Endothelial cell of umbilical vein (primary cell): Measurements from ENCODE around the gene AQP1. TPM values are rescaled to one million over a fixed set of nuclear protein-coding genes. Genes with fewer than 3 reads are reported as not detected.

Experiments
- BruUV-seq: library from RNA; stranded (reverse); fragments of 400-500 nt; replicated peaks from 2 replicates; lab custom pipeline; 2021; lab: Mats Ljungman, UMichigan
- CTCF ChIA-PET: fragments of 300-600, 350-600 bp; sonication (Branson Sonifier 250); formaldehyde crosslinking; loops from one replicate; lab custom pipeline; 2021; ENCODE audit warnings: antibody characterized with exemption, inconsistent platforms; lab: Charles Lee
- POLR2A ChIA-PET: fragments of 300-600, 350-600 bp; sonication (Branson Sonifier 250); formaldehyde crosslinking; loops from one replicate; lab custom pipeline; 2021; ENCODE audit warnings: antibody characterized with exemption, inconsistent platforms; lab: Charles Lee
- DNase-seq: peaks from one replicate; pipeline ENCODE4 v3.0.0-alpha.2; 2011; ENCODE audit warnings: low read depth, low spot score
- FAIRE-seq: peaks from 2 replicates; lab custom pipeline; 2011; peaks lifted over from hg19 to GRCh38; lab: Jason Lieb, UNC
- H2AFZ ChIP-seq: 2 replicates; pipeline ENCODE4 v1.6.0; 2012; ENCODE audit warnings: low read depth, low read length, control low read depth, inconsistent platforms
- H3K27ac ChIP-seq: 2 replicates; pipeline ENCODE4 v1.5.1; 2011; ENCODE audit warnings: low read depth, mild to moderate bottlenecking, control low read depth, low read length, moderate library complexity; ENCODE audit not compliant: insufficient read depth
- H3K27me3 ChIP-seq, 2 experiments: 2 replicates each; pipeline versions ENCODE4 v1.6.0 to v1.6.1; 2011; ENCODE audit warnings: low read length in 2 of 2, mixed read lengths in 1 of 2; ENCODE audit not compliant: control insufficient read depth in 2 of 2, insufficient read depth in 2 of 2
- H3K36me3 ChIP-seq, 2 experiments: 2 replicates in 1 of 2; 3 replicates in 1 of 2; pipeline ENCODE4 v1.5.1; 2011; ENCODE audit warnings: low read length in 2 of 2, mild to moderate bottlenecking in 1 of 2, moderate library complexity in 1 of 2; ENCODE audit not compliant: control insufficient read depth in 2 of 2, insufficient read depth in 2 of 2; ENCODE audit errors: extremely low read depth in 1 of 2
- H3K4me1 ChIP-seq: 3 replicates; pipeline ENCODE4 v1.5.1; 2011; ENCODE audit warnings: mild to moderate bottlenecking, low read length; ENCODE audit not compliant: control insufficient read depth, insufficient read depth; ENCODE audit errors: extremely low read depth
- H3K4me2 ChIP-seq: 2 replicates; pipeline ENCODE4 v1.6.1; 2011; ENCODE audit warnings: low read length, control low read depth, mixed read lengths; ENCODE audit not compliant: insufficient read depth
- H3K4me3 ChIP-seq, 3 experiments: fragments of 200-600 bp in 1 of 3; sonication (generic), shearing (Covaris generic) in 1 of 3; replicated peaks in 1 of 3; 2 replicates each; pipeline ENCODE4 v1.5.1; 2011 to 2016; ENCODE audit warnings: control low read depth in 3 of 3, low read length in 3 of 3, mild to moderate bottlenecking in 2 of 3, inconsistent platforms in 1 of 3, low read depth in 1 of 3, moderate library complexity in 1 of 3; ENCODE audit not compliant: insufficient read depth in 1 of 3
- H3K79me2 ChIP-seq: 2 replicates; pipeline ENCODE4 v1.6.0; 2012; ENCODE audit warnings: low read length, inconsistent platforms; ENCODE audit not compliant: control insufficient read depth, insufficient read depth
- H3K9ac ChIP-seq: replicated peaks from 2 replicates; pipeline ENCODE3; 2011; ENCODE audit warnings: low read length, control low read depth; ENCODE audit not compliant: insufficient read depth; ENCODE audit errors: extremely low read depth
- H3K9me1 ChIP-seq: replicated peaks from 3 replicates; pipeline ENCODE4 v1.6.0; 2011; ENCODE audit warnings: mild to moderate bottlenecking, low read length; ENCODE audit not compliant: control insufficient read depth, insufficient read depth; ENCODE audit errors: extremely low read depth
- H3K9me3 ChIP-seq: replicated peaks from 2 replicates; pipeline ENCODE4 v1.5.1; 2012; ENCODE audit warnings: low read length, inconsistent platforms; ENCODE audit not compliant: control insufficient read depth, insufficient read depth
- H4K20me1 ChIP-seq: replicated peaks from 2 replicates; pipeline ENCODE3; 2011; ENCODE audit warnings: mild to moderate bottlenecking, low read length; ENCODE audit not compliant: control insufficient read depth, insufficient read depth; ENCODE audit errors: extremely low read depth
- EZH2 ChIP-seq: IDR thresholded peaks from 2 replicates; pipeline ENCODE4 v1.6.1; 2012; ENCODE audit warnings: borderline replicate concordance, low read depth, mild to moderate bottlenecking, moderate library complexity, low read length, inconsistent platforms; ENCODE audit not compliant: severe bottlenecking
- FOS ChIP-seq: IDR thresholded peaks from 2 replicates; pipeline ENCODE4 v1.6.1; 2011; ENCODE audit warnings: mild to moderate bottlenecking, low read length, moderate library complexity, borderline replicate concordance; ENCODE audit not compliant: insufficient read depth
- GATA2 ChIP-seq: IDR thresholded peaks from 2 replicates; pipeline ENCODE4 v1.7.0; 2011; ENCODE audit warnings: low read depth, mild to moderate bottlenecking, moderate library complexity, mixed read lengths, low read length; ENCODE audit not compliant: insufficient read length, insufficient read depth
- JUN ChIP-seq: IDR thresholded peaks from 2 replicates; pipeline ENCODE4 v1.6.1; 2011; ENCODE audit warnings: borderline replicate concordance, low read depth; ENCODE audit not compliant: insufficient read length, insufficient read depth
- MAX ChIP-seq: IDR thresholded peaks from 2 replicates; pipeline ENCODE4 v1.6.1; 2011; ENCODE audit not compliant: insufficient read depth, insufficient read length
- MYC ChIP-seq: IDR thresholded peaks from one replicate; pipeline ENCODE4 v1.6.1; 2011; ENCODE audit warnings: mild to moderate bottlenecking, low read depth, low read length
- POLR2A ChIP-seq: IDR thresholded peaks from 2 replicates; pipeline ENCODE4 v1.6.1; 2012; ENCODE audit warnings: low read depth, mild to moderate bottlenecking, control low read depth, low read length
- POLR2AphosphoS5 ChIP-seq: IDR thresholded peaks from 2 replicates; pipeline ENCODE4 v1.6.1; 2012; ENCODE audit warnings: low read depth, mild to moderate bottlenecking, control low read depth, low read length, moderate library complexity; ENCODE audit not compliant: insufficient read depth
- dilution Hi-C: fragments of 300-500 bp; cut with MboI; formaldehyde crosslinking; loops from one replicate; pipeline ENCODE4 v1.15.0; 2019; ENCODE audit warnings: low sequenced_read_pairs; ENCODE audit not compliant: extremely low pct_ligation_motif_present
- intact Hi-C: fragments of 100-400 bp; cut with micrococcal nuclease; formaldehyde crosslinking; loops from one replicate; pipeline ENCODE4 v1.10.0; 2022
- polyA plus RNA-seq, 4 experiments: library from polyadenylated mRNA; depleted of rRNA in 3 of 4; stranded (reverse) in 3 of 4; unstranded in 1 of 4; fragments of >200 nt; gene quantifications; 2 replicates each; pipeline versions ENCODE4 v1.2.1 to v1.2.3, GENCODE V29; 2011 to 2012; ENCODE audit warnings: missing spikeins in 1 of 4
- total RNA-seq: library from RNA; stranded (reverse); gene quantifications from 2 replicates; pipeline ENCODE4 v1.2.3, GENCODE V29; 2021
- TF ChIP-seq, protein P1 (sequence below), 2 donors: IDR thresholded peaks; 1 replicate in 1 of 2; 2 replicates in 1 of 2; pipeline ENCODE4 v1.5.1; 2011; ENCODE audit warnings: low read length in 2 of 2, mild to moderate bottlenecking in 2 of 2, moderate library complexity in 2 of 2, control low read depth in 1 of 2, inconsistent platforms in 1 of 2, low read depth in 1 of 2; ENCODE audit not compliant: insufficient read depth in 1 of 2; ENCODE audit errors: extremely low read depth in 1 of 2

AQP1 gene
- total and polyA plus RNA-seq, 2 donors (not counting 3 experiments of a cell fraction or from before 2014, with no cell fraction given): 11.7 to 15.9 TPM

DNA sequence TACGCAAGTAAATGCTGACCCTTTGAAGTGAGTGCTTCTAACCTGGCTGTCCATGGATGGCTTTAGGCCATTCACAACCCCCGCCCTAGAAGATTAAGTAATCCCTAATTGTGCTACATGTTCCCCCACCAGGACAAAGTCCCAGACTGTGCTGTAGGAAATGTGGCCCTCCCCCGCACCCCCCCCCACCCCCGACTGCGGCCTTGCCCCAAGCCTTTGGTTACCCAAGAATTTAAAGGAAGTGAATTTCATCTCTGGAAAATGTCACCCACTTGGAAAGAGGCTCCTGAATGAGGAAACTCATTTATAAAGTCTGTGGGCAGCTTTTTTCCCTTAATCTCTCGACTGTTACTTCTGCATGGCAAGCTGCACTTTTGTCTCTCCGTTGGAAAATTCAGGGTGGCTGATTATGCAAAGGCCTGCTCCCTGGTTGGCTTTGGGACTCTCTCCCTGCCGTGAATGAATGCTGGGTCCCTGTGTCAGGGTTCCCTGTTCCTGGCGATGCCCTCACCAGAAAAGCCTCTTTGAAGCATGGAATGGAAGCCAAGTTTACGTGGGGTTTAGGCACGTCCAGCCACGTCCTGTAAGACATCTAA is 31.4 kb upstream of the AQP1 start:
- H3K9me1 ChIP-seq: no peaks in the 10 kb centered on the region
- no peaks in the 10 kb centered on the region for H3K36me3 ChIP-seq
- ChIA-PET CTCF (interaction anchor here (1.1 to 1.6 kb wide), 3 partner anchors 10 to 242 kb away, joined by 3 to 11 read pairs (median 4); no protein-coding TSS in a partner anchor), POLR2A (no interaction called here)
- no peaks in the 10 kb centered on the region for H3K9me3 ChIP-seq
- TF ChIP-seq, protein P1, sequence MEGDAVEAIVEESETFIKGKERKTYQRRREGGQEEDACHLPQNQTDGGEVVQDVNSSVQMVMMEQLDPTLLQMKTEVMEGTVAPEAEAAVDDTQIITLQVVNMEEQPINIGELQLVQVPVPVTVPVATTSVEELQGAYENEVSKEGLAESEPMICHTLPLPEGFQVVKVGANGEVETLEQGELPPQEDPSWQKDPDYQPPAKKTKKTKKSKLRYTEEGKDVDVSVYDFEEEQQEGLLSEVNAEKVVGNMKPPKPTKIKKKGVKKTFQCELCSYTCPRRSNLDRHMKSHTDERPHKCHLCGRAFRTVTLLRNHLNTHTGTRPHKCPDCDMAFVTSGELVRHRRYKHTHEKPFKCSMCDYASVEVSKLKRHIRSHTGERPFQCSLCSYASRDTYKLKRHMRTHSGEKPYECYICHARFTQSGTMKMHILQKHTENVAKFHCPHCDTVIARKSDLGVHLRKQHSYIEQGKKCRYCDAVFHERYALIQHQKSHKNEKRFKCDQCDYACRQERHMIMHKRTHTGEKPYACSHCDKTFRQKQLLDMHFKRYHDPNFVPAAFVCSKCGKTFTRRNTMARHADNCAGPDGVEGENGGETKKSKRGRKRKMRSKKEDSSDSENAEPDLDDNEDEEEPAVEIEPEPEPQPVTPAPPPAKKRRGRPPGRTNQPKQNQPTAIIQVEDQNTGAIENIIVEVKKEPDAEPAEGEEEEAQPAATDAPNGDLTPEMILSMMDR (IDR thresholded peaks at IDR 0.05; ENCODE audit: extremely low read depth in 1 of 2, insufficient read depth in 1 of 2, low read depth in 1 of 2, low read length in 2 of 2): no peak
- TF ChIP-seq POLR2AphosphoS5: no peak
- TF ChIP-seq GATA2: no peak
- TF ChIP-seq FOS: no peak
- TF ChIP-seq POLR2A: no peak
- TF ChIP-seq EZH2: no peak
- no peak for TF ChIP-seq MYC
- no peak for TF ChIP-seq JUN
- TF ChIP-seq MAX: no peak
- dilution Hi-C loops: no loop called here
- H2AFZ ChIP-seq: no peak overlapping the region
- no TSS peak for BruUV-seq
- intact Hi-C loops: no loop called here
- H3K4me1 ChIP-seq: no peaks in the 10 kb centered on the region
- H3K27ac ChIP-seq: no peak overlapping the region
- no peaks in the 10 kb centered on the region for H3K79me2 ChIP-seq
- DNase-seq: no peak
- FAIRE-seq: no peak
- H3K27me3 ChIP-seq: peaks cover 0 to 4% of the 10 kb centered on the region in 2 experiments
- no peak overlapping the region for H3K9ac ChIP-seq
- no peaks in the 10 kb centered on the region for H4K20me1 ChIP-seq
- no peak overlapping the region for H3K4me2 ChIP-seq
- no peak overlapping the region for H3K4me3 ChIP-seq
